Measurements from ENCODE around the gene UNC5A.

UNC5A gene

DNA sequence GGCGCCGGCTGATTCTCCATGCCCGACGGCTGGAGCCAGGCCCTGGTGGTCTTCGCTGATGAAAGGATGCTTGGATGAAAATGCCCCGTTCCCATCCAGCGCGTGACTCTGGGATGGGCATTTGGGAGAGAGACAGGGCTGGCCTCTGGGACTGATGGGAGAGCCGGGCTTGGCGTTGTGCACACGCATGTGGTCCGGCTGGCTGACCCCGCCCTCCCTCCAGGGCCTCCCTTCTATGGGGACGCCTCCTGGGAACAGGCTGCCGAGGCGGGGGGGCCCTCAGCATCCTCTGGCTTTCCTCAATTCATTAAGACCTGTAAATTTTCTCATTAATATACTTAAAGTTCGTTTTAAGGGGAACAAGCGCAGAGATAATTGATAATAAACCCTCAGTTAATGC lies 36.8 kb downstream of the UNC5A start:
- no peak for DNase-seq

DNA sequence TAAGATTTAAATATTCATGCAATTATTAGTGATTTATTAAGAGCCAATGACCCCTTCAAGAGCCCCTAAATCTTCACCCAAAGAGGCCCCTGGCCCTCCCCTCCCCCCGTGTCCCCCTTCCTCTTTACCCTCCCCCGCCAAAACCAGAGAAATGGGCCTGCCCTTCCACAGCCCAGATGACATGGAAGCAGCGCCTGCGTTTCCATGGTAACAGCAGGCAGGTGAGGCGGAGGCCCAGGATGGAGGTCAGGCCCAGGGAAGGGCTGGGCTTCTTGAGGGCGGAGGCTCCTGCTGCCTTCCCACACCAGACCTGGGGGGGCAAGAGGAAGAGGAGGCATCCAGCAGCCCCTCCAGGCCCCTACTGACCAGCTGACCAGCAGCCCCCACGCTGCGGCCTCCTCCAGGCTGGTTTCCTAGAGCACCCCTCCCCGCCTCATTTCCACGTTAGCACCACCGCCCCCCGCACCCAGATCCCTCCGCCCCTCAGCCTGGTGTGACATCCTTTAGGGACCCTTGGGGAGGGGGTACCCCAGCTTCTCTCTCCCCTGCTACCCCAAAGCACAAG lies 37.4 kb downstream of the UNC5A start:
- no peak for DNase-seq

DNA sequence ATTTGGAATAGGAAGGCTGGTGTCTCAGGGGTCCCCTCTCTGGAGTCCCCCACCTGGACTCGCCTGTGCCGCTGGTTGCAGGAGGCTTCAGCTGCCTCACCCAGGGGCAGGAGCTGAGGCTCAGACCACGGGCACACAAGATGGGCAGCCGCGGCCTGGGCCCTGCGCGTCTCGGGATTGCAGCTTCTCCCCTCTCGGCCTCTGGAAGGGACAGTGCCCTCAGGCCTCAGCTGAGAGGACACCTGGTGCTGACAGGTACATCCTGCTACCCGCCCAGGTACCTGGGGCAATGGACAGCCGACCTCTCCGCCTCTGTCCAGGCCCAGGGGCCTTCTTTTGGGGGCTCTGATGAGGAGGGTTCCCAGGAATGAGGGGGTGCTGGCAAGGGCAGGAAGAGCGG lies 38.3 kb downstream of the UNC5A start:
- DNase-seq, result no peak

DNA sequence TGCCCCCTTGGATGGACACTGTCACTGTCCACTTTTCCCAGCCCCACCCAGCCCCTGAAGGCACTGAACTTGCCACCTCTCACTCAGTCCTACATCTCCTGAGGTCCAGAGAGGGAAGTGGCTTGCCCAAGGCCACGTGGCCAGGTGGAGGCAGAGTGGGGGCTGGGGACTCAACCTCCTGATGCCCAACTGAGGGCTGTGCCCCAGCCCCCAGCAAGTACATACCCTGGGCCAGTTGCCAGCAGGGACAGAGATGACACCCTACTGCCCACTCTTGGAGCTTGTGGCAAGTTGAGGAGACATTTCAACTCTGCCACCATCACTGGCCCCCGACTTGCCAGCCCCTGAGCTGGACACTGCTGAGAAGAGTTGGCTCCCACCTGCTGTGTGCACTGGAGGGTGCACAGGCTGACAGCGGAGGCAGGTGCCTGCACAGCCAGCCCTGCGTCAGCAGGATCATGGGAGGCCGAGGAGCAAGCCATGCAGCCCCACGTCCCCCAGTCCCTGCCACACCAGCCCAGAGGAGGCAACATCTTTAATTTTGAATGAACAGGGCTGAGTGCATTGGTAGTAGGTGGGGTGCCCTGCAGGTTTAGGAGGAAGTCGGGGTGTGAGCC lies 39.4 kb downstream of the UNC5A start:
- no peak for DNase-seq

GRCh38 chr5:176850371-176851245 lies 40.2 kb downstream of the UNC5A start:
- no peak for DNase-seq

GRCh38 chr5:176851380-176851779 lies 41.0 kb downstream of the UNC5A start:
- no peak for DNase-seq

DNA sequence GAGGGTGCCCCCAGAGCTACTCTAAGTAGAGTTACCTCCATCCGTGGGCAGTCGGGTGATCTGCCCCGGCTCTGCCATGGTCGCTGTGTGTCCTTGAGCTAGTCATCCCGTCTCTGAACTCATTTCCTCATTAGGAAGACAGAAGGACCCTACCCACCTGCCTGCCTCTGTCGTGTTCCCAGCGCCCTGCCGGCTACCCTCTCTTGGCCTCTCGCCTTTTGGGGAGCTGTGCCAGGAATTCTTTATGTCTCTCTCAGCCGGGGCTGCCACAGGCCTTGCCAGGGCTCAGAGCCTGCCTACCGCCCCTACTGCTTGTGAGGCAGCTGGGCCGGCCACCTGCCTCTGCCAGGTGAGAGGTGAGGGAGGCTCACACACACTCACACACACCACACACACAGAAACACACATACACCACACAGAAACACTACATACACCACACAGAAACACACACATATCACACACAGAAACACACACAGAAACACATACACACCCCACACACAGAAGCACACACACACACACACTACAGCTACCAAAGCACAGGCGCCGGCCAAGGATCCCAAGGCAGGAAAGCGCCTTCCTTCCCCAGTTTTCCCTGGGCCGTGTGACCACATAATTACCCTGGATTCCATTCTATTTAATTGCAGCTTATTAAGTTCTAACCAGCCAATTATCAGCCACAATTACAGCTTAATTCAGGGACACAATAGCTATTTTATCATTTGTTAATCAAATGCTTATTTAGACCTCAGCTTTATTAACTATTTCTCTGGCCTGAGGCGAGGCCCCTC lies 41.7 kb downstream of the UNC5A start:
- no peak for DNase-seq

DNA sequence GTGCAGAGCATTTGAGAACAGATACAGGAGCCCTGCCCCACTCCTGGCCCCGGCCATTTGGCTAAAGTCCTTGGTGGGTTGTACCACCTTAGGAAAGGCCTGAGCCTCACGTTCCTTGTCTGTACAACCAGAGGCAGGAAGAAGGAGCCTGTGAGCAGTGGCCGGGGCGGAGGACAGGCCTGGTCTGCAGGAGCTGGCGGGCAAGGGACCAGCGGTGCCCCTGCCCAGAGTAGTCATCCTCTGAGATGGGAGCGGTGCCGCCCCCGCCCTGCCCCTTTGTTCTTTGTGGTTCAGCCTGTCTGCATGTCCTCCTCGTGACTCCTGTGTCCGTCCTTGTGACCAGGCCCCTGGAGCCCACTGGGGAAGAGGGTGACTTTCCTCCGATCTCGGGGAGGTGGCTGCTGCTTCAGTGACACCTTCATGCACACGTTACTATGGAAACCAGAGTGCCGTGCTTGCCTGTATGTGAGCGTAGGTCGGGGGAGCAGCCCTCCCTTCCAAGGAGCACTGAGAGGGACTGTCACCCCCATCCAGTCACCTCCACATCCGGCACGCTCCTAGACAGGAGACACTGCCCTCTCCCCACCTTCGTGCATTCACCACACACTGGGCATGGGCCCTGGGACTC lies 42.9 kb downstream of the UNC5A start:
- no peak for DNase-seq

DNA sequence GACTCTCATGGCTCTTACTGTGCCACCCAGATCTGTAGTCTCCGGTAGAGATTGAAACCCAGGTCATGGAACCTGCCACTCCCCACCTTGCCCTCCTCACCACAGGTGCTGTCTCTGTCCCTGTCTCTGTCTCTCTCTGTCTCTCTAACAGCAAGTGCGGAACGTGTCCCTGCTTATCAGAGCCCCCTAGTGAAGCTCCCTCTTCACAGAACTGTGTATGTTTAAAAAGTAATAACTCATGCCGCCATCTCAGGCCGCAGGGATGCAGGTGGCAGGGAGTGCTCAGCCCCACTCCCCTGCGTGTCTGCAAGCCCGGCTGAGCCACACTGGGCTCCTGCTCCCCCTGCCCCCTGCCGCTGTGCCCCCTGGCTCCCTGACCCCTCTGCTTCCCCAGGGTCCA lies 43.8 kb downstream of the UNC5A start:
- DNase-seq, result no peak

DNA sequence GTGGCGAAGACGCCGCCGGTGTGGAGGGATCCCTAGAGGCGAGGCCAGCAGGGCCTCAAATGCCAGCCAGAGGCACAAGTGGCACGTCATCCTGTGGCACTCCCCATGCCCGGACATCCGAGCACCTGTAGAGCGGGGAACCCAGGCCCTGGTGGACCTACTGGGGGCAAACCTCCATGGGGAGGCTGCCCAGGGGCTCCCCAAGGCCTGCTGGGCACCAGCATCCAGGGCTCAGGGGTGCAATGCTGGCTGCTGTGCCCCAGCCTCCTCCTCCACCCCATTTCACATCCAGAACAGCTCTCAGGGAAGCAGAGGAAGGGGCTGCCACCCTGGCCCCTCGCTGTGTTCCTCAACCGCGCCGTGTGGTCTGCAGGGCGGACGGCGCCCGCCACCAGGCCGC lies 45.2 kb downstream of the UNC5A start:
- DNase-seq, result no peak

DNA sequence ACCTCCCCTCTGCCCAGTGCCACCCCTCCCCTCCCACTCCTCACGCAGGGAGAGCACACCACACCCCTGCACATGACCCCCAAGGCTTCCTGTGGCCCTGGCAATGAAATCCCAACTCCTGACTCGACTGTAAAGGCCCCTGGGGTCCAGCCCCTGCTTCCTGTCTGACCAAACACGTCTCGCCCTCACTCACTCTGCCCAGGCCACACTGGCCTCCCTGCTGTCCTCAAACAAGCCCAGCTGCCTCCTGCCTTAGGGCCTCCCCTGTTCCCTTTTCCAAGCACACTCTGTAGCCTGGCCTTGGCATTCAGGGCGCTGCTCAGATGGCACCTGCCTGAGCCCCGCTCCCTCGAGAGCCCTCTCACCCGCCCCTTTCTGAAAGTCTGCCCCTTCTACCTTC lies 46.4 kb downstream of the UNC5A start:
- no peak for DNase-seq

DNA sequence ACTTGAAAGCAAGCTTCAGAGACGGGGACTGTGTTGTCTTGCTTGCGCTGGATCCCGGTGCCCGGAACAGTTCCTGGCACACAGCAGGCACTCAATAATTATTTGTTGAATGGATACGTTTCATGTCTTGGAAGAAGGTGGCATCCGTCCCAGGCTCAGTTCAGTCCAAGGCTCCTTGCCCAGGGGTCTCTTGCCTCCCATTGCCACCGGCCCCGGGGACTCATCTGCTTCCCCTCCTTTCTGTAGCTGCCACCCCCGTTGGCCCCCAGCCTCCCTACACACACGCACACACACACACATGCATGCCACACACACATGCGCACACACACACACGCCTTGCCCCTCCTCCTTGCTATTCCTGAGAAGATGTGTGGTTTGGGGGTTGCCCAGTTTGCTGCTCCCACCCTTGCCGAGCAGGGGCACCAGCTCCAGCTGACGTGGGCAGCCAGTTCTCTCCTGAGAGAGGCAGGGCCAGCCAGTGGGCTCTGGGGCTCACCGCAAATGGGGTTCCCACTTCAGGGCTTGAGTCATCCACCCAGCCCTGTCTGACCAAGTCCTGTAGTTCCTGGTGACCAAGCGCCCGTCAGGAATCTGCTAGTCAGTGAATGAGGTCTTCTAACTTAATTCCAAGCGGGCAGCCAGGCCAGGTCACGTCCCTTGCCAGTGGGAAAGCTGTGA lies 47.0 kb downstream of the UNC5A start:
- no peak for DNase-seq

- no peak for DNase-seq
Measured at GRCh38 chr5:176857894-176858273, 47.5 kb downstream of the UNC5A start.

GRCh38 chr5:176859916-176860315 lies 49.6 kb downstream of the UNC5A start:
- DNase-seq, result no peak

GRCh38 chr5:176860381-176860780 lies 50.0 kb downstream of the UNC5A start:
- no peak for DNase-seq

GRCh38 chr5:176861276-176861675 lies 50.9 kb downstream of the UNC5A start:
- DNase-seq, result no peak

- no peak for DNase-seq
Measured at GRCh38 chr5:176862330-176862995, 52.1 kb downstream of the UNC5A start.

DNA sequence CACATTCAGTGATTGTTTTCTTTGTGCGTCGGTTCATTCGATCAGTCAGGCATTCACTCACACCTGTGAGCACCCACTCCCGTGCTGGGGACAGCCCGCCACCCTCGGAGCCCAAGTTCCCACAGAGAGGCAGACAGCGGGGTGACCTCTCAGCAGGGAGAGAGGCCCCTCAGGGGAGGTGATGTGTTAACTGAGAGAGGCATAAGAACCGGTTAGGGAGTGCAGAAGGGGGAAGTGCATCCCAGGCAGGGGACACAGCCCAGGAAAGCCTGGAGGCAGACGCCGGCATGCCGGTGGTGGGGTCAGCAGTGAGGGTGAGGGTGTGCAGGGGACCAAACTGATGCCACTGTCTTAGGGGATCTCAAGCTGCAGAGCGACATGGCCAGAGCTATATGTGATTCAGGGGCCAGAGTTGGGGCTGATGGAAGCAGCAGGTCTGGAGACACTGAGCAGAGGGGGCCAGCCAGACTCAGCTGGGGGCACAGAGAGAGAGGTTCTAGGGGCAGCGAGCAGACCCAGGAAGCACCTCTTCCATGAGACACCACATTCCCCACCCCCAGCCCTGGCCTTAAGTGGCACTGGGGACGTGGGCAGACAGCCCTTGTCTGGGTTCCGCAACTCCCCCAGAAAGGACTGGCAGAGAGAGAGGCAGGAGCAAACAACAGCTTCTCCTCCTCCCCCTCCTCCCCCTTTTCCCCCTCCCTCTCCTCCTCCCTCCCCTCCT lies 52.8 kb downstream of the UNC5A start:
- DNase-seq, result no peak

DNA sequence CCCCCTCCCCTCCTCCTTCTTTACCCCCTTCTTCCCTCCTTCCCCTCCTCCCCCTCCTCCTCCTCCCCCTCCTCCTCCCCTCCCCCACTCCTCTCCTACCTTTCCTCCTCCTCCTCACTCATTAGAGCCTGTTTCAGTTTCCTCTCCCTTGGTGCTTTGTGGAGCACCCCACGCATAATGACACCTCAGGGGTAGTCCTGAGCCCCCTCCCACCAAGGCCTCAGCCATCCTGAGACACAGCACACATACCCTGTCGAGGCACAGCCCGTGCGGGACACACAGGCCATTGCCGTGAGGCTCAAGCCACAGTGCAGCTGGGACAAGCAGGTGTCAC lies 53.4 kb downstream of the UNC5A start:
- DNase-seq, result no peak

DNA sequence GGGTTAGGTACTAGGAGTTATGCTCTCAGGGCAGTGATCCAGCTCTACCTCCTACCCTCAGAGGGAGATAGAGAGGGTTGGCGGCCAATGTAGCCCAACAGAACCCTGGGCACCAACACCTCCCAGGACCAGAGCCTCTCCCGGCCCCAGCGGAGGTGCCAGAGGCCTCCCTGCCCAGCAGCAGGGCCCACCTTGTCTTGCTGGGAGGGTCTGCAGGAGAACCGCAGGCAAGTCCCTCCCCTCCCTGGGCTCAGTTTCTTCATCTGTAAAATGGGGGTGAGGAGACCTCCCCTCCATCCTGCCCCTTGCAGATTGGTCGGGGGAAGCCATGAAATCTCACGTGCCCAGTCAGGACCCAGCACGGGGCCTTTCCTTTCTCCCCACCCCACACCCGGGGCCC lies 54.4 kb downstream of the UNC5A start:
- no peak for DNase-seq

- no peak for DNase-seq
Measured at GRCh38 chr5:176865964-176866363, 55.6 kb downstream of the UNC5A start.

Measured in activated T-cell treated with anti-CD3 and anti-CD28 coated beads for 4 hours (primary cell).